Lower leg skin (tissue), 4 donors: Measurements from ENCODE around the gene VRK2. TPM values are rescaled to one million over a fixed set of nuclear protein-coding genes. Genes with fewer than 3 reads are reported as not detected.

Experiments used
- DNase-seq, 2 donors: peaks; one replicate each; pipeline ENCODE4 v3.0.0-alpha.2; 2019; ENCODE audit warnings: low spot score in 2 of 2
- H3K4me3 ChIP-seq: fragments of 200-600 bp; sonication (generic); 2 replicates; pipeline ENCODE4 v1.5.1; 2017; ENCODE audit warnings: mild to moderate bottlenecking, low read depth; ENCODE audit not compliant: poor library complexity, severe bottlenecking
- CTCF ChIP-seq, 3 donors: fragments of 450-650 bp; IDR thresholded peaks; one replicate each; pipeline ENCODE4 v1.5.1; 2016; ENCODE audit warnings: antibody characterized with exemption in 3 of 3, mild to moderate bottlenecking in 3 of 3, moderate library complexity in 2 of 3
- POLR2A ChIP-seq, 2 donors: fragments of 450-650 bp; IDR thresholded peaks; one replicate each; pipeline ENCODE4 v1.6.1; 2016 to 2017; ENCODE audit warnings: antibody characterized with exemption in 2 of 2, mild to moderate bottlenecking in 1 of 2, moderate library complexity in 1 of 2
- WGBS, 2 donors: methylation state at CpG; one replicate each; pipeline ENCODE4 v1.1.5; 2018; 5-methylcytosine and 5-hydroxymethylcytosine counted together
- intact Hi-C: fragments of 100-400 bp; cut with DNase I; formaldehyde crosslinking; loops from one replicate; pipeline ENCODE4 v1.15.0; 2023; ENCODE audit warnings: low total_unique reads
- total RNA-seq, 4 donors: library from RNA; depleted of rRNA; stranded (reverse); fragments of >200 nt; gene quantifications; one replicate each; pipeline ENCODE4 v1.1.0, GENCODE V29; 2016

Gene VRK2
- total RNA-seq, 4 donors from 2014 or later, result 10.7 to 18.3 (median 13.8) TPM

GRCh38 chr2:58207189-58207588, 160.6 kb downstream of the VRK2 start:
- intact Hi-C loops, result no loop called here
- TF ChIP-seq POLR2A (IDR thresholded peaks at IDR 0.05), result no peak
- no peak for TF ChIP-seq CTCF (IDR thresholded peaks at IDR 0.05)
- WGBS, 2 donors, result 88 to 89% methylated on average over 3 of the region's 3 CpGs
- no peak overlapping the region for H3K4me3 ChIP-seq
- DNase-seq, result no peak

Other genes starting within 250 kb of the VRK2 start
- gene FANCL, start 194.5 kb downstream of the VRK2 start, total RNA-seq, result 10 to 100 TPM in 1 of 4 donors, 1 to 10 TPM in 3; 8.2 to 11.1 (median 9.3) TPM